GM23338 (cell line): ENCODE data around the gene ADAM10. TPM values are rescaled to one million over a fixed set of nuclear protein-coding genes. Genes with fewer than 3 reads are reported as not detected.

Experiments used
- ATAC-seq: fragments of 200-7000 bp; cut with Tn5 transposase; 3 replicates; pipeline ENCODE4 v1.9.1; 2020
- DNase-seq: peaks from one replicate; pipeline ENCODE4 v3.0.0-alpha.2; 2015; ENCODE audit warnings: low spot score
- H2AFZ ChIP-seq: fragments of 200-600 bp; sonication (generic); 2 replicates; pipeline ENCODE4 v1.8.0; 2016; ENCODE audit warnings: antibody characterized with exemption, mild to moderate bottlenecking, moderate library complexity
- H3F3A ChIP-seq: fragments of 200-600 bp; sonication (generic); replicated peaks from 2 replicates; pipeline ENCODE4 v1.8.0; 2017; ENCODE audit warnings: antibody characterized with exemption, mixed run types, low read depth
- H3K27ac ChIP-seq: fragments of 200-600 bp; sonication (generic); 2 replicates; pipeline ENCODE4 v1.6.1; 2016; ENCODE audit warnings: low read depth
- H3K27me3 ChIP-seq: fragments of 200-600 bp; sonication (generic); 2 replicates; pipeline ENCODE4 v1.8.0; 2016; ENCODE audit warnings: mild to moderate bottlenecking, mixed run types, moderate library complexity; ENCODE audit not compliant: insufficient read depth
- H3K36me3 ChIP-seq: fragments of 200-600 bp; sonication (generic); 2 replicates; pipeline ENCODE4 v1.8.0; 2016; ENCODE audit warnings: mild to moderate bottlenecking; ENCODE audit not compliant: insufficient read depth
- H3K4me1 ChIP-seq: fragments of 200-600 bp; sonication (generic); 2 replicates; pipeline ENCODE4 v1.8.0; 2016; ENCODE audit warnings: mild to moderate bottlenecking, moderate library complexity; ENCODE audit not compliant: insufficient read depth
- H3K4me2 ChIP-seq: fragments of 200-600 bp; sonication (generic); 2 replicates; pipeline ENCODE4 v1.7.1; 2017; ENCODE audit warnings: mixed run types
- H3K4me3 ChIP-seq: fragments of 200-600 bp; sonication (generic); 2 replicates; pipeline ENCODE4 v1.6.1; 2016; ENCODE audit warnings: mixed run types
- H3K79me2 ChIP-seq: fragments of 200-600 bp; sonication (generic); replicated peaks from 2 replicates; pipeline ENCODE4 v1.8.0; 2017; ENCODE audit warnings: mild to moderate bottlenecking; ENCODE audit not compliant: insufficient read depth
- H3K9me2 ChIP-seq: fragments of 200-600 bp; sonication (generic); 2 replicates; pipeline ENCODE4 v1.8.0; 2017; ENCODE audit not compliant: insufficient read depth
- H4K20me1 ChIP-seq: fragments of 200-600 bp; sonication (generic); replicated peaks from 2 replicates; pipeline ENCODE4 v1.8.0; 2017; ENCODE audit warnings: mild to moderate bottlenecking; ENCODE audit not compliant: insufficient read depth
- H3K27ac Mint-ChIP-seq: 2 replicates; pipeline ENCODE4 v1.8.0; 2020; ENCODE audit warnings: inconsistent platforms, mild to moderate bottlenecking, moderate library complexity, mixed read lengths
- H3K27me3 Mint-ChIP-seq: 3 replicates; pipeline ENCODE4 v1.8.0; 2022; ENCODE audit warnings: low read depth, mild to moderate bottlenecking, moderate library complexity, mixed read lengths, inconsistent platforms; ENCODE audit not compliant: insufficient read depth, poor library complexity
- H3K36me3 Mint-ChIP-seq: 3 replicates; pipeline ENCODE4 v1.8.0; 2021; ENCODE audit warnings: low read depth, mild to moderate bottlenecking, inconsistent platforms, moderate library complexity, mixed read lengths
- H3K4me1 Mint-ChIP-seq: 3 replicates; pipeline ENCODE4 v1.8.0; 2020; ENCODE audit warnings: mild to moderate bottlenecking, inconsistent platforms, mixed read lengths
- H3K4me3 Mint-ChIP-seq: 3 replicates; pipeline ENCODE4 v1.8.0; 2021; ENCODE audit warnings: moderate library complexity, mild to moderate bottlenecking, inconsistent platforms, mixed read lengths
- H3K9me3 Mint-ChIP-seq: 3 replicates; pipeline ENCODE4 v1.8.0; 2020; ENCODE audit warnings: moderate library complexity, mild to moderate bottlenecking, inconsistent platforms, mixed read lengths
- CREB1 ChIP-seq: fragments of 250-450 bp; sonication (Bioruptor Pico); IDR thresholded peaks from 2 replicates; pipeline ENCODE4 v1.5.0; 2020; ENCODE audit warnings: low read depth, mild to moderate bottlenecking, moderate library complexity
- EZH2 ChIP-seq: fragments of 200-600 bp; sonication (generic); IDR thresholded peaks from one replicate; pipeline ENCODE4 v1.8.0; 2017; ENCODE audit warnings: antibody characterized with exemption, mild to moderate bottlenecking, low read depth; ENCODE audit not compliant: unreplicated experiment
- JUNB ChIP-seq: IDR thresholded peaks from one replicate; pipeline ENCODE4 v1.6.1; 2016; ENCODE audit warnings: antibody characterized with exemption; ENCODE audit not compliant: unreplicated experiment
- NANOG ChIP-seq: IDR thresholded peaks from 2 replicates; pipeline ENCODE4 v1.6.1; 2016; ENCODE audit warnings: antibody characterized with exemption, borderline replicate concordance
- POLR2AphosphoS5 ChIP-seq: IDR thresholded peaks from 2 replicates; pipeline ENCODE4 v1.6.1; 2016; ENCODE audit warnings: antibody characterized with exemption, low read depth
- STAT1 ChIP-seq: IDR thresholded peaks from one replicate; pipeline ENCODE4 v1.6.1; 2016; ENCODE audit warnings: antibody characterized with exemption; ENCODE audit not compliant: unreplicated experiment
- ZNF114 ChIP-seq: fragments of 250-450 bp; sonication (Bioruptor Pico); IDR thresholded peaks from 2 replicates; pipeline ENCODE4 v1.5.0; 2020; ENCODE audit warnings: mild to moderate bottlenecking, moderate library complexity
- ZNF331 ChIP-seq: fragments of 250-450 bp; sonication (Bioruptor Pico); IDR thresholded peaks from 2 replicates; pipeline ENCODE4 v1.5.0; 2020; ENCODE audit warnings: low read depth, mild to moderate bottlenecking, moderate library complexity
- ZNF462 ChIP-seq: fragments of 250-450 bp; sonication (Bioruptor Pico); IDR thresholded peaks from 2 replicates; pipeline ENCODE4 v1.5.0; 2020; ENCODE audit warnings: mild to moderate bottlenecking, moderate library complexity
- polyA plus RNA-seq: library from polyadenylated mRNA; unstranded; fragments of >200 nt; fragmentation: Nextera tagmentation; extraction: Ambion mirVana; gene quantifications from 2 replicates; pipeline ENCODE4 v1.2.1, GENCODE V29; 2016
- total RNA-seq: library from RNA; depleted of rRNA; stranded (reverse); fragments of >200 nt; shearing (Covaris generic); gene quantifications from 2 replicates; pipeline ENCODE4 v1.2.3, GENCODE V29; 2014
- TF ChIP-seq, protein P1 (sequence below): IDR thresholded peaks from one replicate; pipeline ENCODE4 v1.6.1; 2018; ENCODE audit warnings: antibody characterized with exemption; ENCODE audit not compliant: unreplicated experiment

Gene ADAM10
- total and polyA plus RNA-seq, 2 experiments from 2014 or later = 25.0 to 114 TPM

DNA sequence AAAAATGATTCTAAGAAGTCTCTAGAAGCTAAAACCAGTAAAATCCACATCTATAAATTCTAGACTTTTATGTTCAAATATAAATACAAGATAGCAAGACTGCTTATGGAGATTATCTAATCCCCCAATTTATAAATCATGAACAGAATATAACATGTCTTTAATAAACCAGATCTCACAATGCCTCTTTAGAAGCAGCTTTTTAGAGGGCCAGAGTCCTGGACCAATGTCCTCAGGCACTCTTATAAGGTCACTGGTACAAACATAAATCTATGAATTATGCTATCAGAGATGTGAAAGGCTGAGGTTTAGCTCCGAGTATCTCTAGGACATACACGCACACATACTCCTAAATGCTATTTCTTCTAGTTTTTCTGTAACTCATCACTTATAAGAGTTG is 78.3 kb downstream of the ADAM10 start:
- ATAC-seq = no peak
- H2AFZ ChIP-seq = no peak overlapping the region
- H3K4me1 Mint-ChIP-seq = peaks cover 47% of the 10 kb centered on the region
- no peak overlapping the region for H3K4me2 ChIP-seq
- H3K4me3 Mint-ChIP-seq = no peak overlapping the region
- peaks cover 48% of the 10 kb centered on the region for H3K4me1 ChIP-seq
- H3K27me3 Mint-ChIP-seq = no peaks in the 10 kb centered on the region
- no peaks in the 10 kb centered on the region for H3K36me3 ChIP-seq
- TF ChIP-seq NANOG (no peak), JUNB (no peak), ZNF114 (CRISPR knock-in tag) (no peak), STAT1 (no peak), EZH2 (no peak), ZNF331 (CRISPR knock-in tag) (no peak), ZNF462 (no peak), CREB1 (CRISPR knock-in tag) (no peak), POLR2AphosphoS5 (no peak)
- TF ChIP-seq, protein P1, sequence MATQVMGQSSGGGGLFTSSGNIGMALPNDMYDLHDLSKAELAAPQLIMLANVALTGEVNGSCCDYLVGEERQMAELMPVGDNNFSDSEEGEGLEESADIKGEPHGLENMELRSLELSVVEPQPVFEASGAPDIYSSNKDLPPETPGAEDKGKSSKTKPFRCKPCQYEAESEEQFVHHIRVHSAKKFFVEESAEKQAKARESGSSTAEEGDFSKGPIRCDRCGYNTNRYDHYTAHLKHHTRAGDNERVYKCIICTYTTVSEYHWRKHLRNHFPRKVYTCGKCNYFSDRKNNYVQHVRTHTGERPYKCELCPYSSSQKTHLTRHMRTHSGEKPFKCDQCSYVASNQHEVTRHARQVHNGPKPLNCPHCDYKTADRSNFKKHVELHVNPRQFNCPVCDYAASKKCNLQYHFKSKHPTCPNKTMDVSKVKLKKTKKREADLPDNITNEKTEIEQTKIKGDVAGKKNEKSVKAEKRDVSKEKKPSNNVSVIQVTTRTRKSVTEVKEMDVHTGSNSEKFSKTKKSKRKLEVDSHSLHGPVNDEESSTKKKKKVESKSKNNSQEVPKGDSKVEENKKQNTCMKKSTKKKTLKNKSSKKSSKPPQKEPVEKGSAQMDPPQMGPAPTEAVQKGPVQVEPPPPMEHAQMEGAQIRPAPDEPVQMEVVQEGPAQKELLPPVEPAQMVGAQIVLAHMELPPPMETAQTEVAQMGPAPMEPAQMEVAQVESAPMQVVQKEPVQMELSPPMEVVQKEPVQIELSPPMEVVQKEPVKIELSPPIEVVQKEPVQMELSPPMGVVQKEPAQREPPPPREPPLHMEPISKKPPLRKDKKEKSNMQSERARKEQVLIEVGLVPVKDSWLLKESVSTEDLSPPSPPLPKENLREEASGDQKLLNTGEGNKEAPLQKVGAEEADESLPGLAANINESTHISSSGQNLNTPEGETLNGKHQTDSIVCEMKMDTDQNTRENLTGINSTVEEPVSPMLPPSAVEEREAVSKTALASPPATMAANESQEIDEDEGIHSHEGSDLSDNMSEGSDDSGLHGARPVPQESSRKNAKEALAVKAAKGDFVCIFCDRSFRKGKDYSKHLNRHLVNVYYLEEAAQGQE = no peak
- H4K20me1 ChIP-seq = no peaks in the 10 kb centered on the region; the same call in 1 of the 2 replicates
- H3F3A ChIP-seq = no peaks in the 10 kb centered on the region
- H3K9me2 ChIP-seq = no peaks in the 10 kb centered on the region
- H3K27ac Mint-ChIP-seq = no peak overlapping the region
- H3K4me3 ChIP-seq = no peak overlapping the region
- no peaks in the 10 kb centered on the region for H3K36me3 Mint-ChIP-seq
- H3K27ac ChIP-seq = no peak overlapping the region
- H3K79me2 ChIP-seq = peaks cover 12% of the 10 kb centered on the region; the same call in 1 of the 2 replicates
- no peaks in the 10 kb centered on the region for H3K9me3 Mint-ChIP-seq
- H3K27me3 ChIP-seq = no peaks in the 10 kb centered on the region
- no peak for DNase-seq
